GM11168 (cell line): Measurements from ENCODE around the gene TJP1.
"Not testable (repeated sequence)": the region's sequence is repeated elsewhere in the genome, so short reads cannot be mapped to it uniquely, and the experiment has no call there.

ENCODE experiments used
- in situ Hi-C: fragments of 300-500 bp; cut with MboI; formaldehyde crosslinking; loops from one replicate; pipeline ENCODE4 v1.12.0; 2022; ENCODE audit warnings: low sequenced_read_pairs; ENCODE audit not compliant: unreplicated experiment

The TJP1 gene

DNA sequence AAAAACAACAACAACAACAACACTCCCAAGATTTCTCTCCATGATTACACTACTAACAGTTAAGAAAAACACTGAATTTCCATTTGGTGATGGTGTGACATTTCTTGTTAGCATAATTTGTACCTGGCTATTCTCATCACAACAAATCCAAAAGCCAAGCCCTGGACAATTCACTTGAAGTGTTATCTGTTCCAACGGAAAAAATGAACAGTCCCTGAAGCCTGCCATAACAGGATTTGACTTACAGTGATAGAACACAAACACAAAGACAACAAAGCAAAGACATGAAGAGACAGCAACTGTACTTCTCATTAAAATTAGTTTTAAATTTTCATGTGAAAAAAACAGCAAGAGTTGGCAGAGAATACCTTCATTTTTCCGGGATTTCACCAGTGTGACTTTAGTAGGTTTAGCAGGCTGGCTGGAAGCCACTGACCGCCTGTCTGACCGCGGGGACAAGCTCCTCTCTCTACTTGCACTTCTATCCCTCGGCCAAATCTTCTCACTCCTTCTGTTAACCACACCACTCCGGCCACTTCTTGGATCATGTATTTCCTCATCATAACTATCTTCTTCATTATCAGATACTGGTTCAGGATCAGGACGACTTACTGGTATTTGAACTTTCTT is 56.3 kb downstream of the TJP1 start:
- in situ Hi-C loops: no loop called here

GRCh38 chr15:29765234-29765841 is 56.9 kb downstream of the TJP1 start:
- in situ Hi-C loops: no loop called here

- in situ Hi-C loops: no loop called here
Observed at GRCh38 chr15:29759596-29759995, 62.7 kb downstream of the TJP1 start.

DNA sequence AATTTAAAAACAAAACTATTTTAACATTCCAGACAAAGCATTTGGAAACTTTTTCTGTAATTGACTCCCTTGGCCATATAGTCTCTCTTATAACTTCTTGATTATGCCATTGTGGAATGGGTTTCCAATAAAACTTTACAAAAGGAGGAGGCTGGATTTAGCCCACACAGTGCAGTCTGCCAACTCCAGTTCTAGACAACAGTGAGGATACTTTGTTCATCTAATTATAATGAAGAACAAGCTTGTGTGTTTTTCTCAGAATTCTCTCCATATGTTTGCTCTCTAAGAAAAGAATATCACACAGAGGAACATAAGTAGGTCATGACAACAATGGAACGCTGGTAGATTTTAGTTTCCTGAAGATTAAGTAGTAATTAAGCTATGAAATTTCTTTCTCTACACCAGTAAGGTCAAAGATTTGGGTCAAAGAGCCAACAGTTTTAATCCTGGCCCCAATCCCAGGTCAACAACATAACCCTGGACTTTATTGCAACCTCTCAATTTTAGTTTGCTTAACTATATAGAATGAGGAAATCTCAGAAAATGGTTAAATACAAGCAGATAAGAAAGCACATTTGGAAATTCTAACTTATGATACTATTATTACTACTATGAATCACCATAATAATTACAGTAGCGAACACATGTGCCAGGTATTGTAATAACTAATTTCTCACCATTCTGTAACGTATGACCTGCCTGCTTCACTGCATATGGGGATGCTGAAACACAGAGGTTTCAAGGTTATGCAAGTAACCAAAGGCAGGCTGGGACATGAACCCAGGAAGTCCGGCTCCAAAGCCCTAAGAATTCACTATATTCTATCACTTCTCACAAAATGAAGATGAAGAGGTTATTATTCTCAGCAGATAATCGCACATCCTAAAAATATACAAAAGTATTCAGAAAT is 65.7 kb downstream of the TJP1 start:
- in situ Hi-C loops: no loop called here

GRCh38 chr15:29754009-29754408 is 68.3 kb downstream of the TJP1 start:
- in situ Hi-C loops: not testable (repeated sequence)

DNA sequence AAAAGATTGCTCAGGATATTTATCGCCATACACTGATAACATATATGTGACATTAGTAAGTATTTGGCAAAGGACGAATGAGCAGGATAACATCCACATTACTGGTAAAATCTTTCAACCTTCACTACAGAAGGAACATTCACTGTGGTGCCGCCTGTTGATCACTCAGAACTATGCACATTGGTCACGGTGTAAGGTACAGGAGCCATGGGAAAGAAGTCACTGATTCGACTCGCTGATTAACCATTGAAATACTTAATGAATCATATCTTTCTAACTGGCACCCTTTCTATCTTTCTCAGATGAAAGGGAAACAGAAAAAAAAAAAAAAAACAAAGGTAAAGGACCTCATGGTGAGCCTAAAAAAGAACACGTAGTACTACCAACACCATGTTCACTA is 68.8 kb downstream of the TJP1 start:
- in situ Hi-C loops: no loop called here

- in situ Hi-C loops: no loop called here
Observed at GRCh38 chr15:29750754-29751153, 71.5 kb downstream of the TJP1 start.

GRCh38 chr15:29749365-29750086 is 72.7 kb downstream of the TJP1 start:
- in situ Hi-C loops: no loop called here

DNA sequence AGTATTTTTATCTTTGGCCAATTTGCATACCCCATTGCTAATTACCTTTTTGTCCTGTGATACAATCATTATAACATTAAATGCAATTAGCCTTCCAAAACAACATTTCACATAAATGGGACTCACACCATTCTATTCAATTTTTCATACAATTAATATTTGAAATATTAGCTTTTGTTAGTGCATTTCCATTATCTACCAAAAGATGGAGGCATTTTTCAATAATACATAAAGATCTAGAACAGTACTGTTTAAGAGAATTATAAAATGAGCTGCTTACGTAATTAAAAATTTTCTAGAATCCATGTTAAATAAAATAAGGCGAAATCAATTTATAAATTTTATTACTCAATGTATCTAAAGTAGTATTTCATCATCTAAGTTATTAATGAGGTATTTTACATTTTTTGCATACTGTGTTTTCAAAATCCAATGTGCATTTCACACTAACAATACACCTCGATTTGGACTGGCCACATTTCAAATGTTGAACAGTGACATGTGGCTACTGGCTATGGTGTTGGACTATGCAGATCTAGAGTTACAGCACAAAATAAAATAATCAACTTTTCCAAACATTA is 74.3 kb downstream of the TJP1 start:
- in situ Hi-C loops: no loop called here

GRCh38 chr15:29743475-29743874 is 78.8 kb downstream of the TJP1 start:
- in situ Hi-C loops: no loop called here

DNA sequence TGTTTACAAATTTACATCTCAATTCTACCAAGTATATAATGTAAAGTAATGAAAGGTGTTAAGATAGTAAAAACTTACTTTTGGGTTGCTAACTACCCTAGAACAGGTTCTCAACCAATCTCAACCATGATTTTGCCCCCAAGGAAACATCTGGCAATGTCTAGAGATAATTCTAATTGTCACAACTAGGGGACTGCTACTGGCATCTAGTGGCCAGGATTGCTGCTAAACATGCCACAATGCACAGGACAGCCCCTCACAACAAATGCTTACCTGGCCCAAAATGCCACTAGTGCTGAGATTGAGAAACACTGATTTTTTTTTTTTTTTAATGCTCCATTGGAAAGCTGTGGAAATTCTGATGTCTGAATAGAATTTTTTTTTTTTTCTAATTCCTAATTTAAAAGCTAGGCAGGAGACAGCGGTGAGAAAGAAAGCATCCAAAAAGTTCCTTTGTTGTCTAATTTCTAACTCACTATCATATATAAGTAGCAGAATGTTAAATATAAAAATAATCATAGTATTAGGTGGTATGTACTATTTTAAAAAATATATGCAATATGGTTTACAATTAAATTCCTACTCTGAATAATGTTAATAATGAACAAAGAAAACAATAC is 81.5 kb downstream of the TJP1 start:
- in situ Hi-C loops: no loop called here

DNA sequence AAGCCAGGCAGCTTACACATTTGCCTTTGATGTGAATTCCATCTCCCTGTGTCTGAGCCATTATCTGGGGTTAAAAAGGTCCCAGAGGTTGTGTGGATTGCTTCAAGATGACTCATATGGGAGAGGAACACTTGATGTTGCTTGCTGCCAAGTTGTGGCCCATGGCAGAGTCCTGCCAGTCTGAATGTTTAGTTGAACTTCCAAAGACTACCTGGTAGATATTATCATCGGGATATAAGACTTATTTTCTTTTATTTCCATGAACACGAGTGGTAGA is 85.6 kb downstream of the TJP1 start:
- in situ Hi-C loops: no loop called here

DNA sequence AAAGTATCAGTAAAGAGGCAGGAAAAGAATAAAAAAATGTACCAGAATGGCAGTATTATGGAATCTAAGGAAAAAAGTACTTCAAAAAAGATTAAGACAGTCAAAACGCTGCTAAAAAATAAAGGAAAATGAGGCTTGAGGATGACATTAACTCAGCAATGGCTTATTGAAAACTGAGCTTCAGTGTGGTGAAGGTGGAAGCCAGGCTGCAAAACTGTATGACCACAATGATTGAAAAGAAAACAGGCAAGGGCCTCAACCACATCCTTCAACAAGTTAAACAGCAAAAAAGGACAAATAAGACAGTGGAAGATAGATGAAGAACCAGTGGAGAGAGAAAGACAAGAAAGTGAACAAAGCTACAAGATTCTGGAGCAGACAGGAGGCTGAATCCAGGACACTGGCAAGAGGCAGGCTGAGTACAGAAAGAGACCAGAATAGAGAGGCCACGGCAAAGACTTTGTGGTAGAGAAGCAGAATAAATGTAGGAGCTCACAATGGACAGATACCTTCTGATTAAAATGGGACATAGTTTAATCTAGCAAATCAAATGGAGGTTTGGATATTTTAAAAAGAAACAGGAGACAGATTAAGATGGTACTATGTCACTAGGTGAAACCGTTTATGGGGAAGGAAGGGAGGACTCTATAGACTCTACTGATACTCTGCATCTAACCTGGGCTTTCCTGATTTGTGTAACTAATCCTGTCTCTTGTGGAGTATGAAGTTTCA is 86.1 kb downstream of the TJP1 start:
- in situ Hi-C loops: no loop called here

DNA sequence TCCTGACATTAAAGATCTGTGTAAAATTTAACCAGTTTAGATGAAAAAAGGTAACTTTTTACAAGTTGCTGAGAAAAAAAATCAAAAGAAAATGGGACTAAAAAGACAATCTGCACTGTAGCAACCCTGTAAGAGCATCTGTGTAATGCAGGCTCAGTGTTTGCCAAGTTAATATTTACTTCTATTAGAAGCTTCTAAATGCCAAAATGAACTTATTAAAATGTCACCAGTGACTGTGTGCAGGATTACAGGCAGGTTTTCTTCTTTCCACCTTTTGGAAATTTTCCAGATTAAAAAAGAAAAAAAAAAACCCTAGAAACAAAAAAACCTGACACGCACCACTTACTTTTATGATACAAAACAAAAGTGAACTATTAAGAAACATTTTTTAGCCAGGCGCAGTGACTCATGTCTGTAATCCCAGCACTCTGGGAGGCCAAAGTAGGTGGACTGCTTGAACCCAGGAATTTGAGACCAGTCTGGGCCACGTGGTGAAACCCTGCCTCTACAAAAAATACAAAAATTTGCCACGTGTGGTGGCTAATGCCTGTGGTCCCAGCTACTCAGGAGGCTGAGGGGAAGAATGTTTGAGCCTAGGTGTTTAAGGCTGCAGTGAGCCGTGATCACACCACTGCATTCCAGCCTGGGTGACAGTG is 87.2 kb downstream of the TJP1 start:
- in situ Hi-C loops: no loop called here

GRCh38 chr15:29731865-29732264 is 90.4 kb downstream of the TJP1 start:
- in situ Hi-C loops: no loop called here

GRCh38 chr15:29730471-29730870 is 91.8 kb downstream of the TJP1 start:
- in situ Hi-C loops: not testable (repeated sequence)

DNA sequence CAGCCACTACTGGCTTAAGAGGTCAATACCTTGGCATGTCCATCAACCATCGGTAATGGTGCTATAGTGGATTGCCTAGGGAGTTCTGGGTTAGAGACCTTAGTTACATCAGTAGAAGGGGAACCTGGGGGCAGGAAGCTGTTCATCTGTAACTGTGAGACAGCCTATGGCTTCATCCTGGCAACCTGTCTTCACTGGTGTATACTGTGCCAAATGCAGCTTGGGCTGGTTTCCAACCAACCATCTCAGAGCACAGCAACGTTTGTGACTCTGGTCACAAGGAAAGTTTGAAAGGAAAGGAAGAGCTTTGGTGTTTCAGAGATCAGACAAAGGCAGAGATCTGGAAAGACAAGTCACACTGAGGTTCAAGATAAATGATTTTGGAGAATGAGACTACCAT is 93.8 kb downstream of the TJP1 start:
- in situ Hi-C loops: no loop called here

DNA sequence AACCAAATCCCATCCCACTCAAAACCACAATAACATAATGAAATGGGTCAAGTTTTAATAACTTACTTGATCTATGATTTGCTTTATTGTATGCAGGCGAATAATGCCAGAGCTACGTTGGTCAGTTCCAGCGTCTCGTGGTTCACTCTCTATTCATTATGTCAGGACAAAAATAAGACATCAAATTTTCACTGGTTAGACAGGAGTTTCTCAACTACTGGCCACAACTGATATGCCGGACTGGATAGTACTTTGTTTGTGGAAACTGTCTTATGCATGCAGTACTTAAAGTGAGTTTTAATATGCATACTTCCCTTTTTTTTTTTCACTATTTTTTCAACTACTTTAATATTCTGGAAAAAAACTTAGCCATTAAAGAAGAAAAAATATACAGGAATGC is 94.4 kb downstream of the TJP1 start:
- in situ Hi-C loops: no loop called here

- in situ Hi-C loops: no loop called here
Observed at GRCh38 chr15:29726553-29726952, 95.7 kb downstream of the TJP1 start.
